ENCODE results near the gene FCGR1A.
"Not testable (repeated sequence)": the region's sequence is repeated elsewhere in the genome, so short reads cannot be mapped to it uniquely, and the experiment has no call there.

- not testable (repeated sequence) for TF ChIP-seq CTCF (IDR thresholded peaks at IDR 0.05; ENCODE audit: low read depth, low read length); POLR2A (IDR thresholded peaks at IDR 0.05; ENCODE audit: extremely low read depth, insufficient read length)
These were observed 995 bp upstream of the FCGR1A start for GRCh38 chr1:149781413-149781984.
